Osteoblast (primary cell): ENCODE results near the gene ZXDC. TPM values are rescaled to one million over a fixed set of nuclear protein-coding genes. Genes with fewer than 3 reads are reported as not detected.

Experiments used
- DNase-seq: peaks from one replicate; pipeline ENCODE4 v3.0.0; 2011; ENCODE audit warnings: low spot score, mixed read lengths; ENCODE audit not compliant: insufficient read length; ENCODE audit errors: missing footprints
- H2AFZ ChIP-seq: 2 replicates; pipeline ENCODE4 v1.6.0; 2011; ENCODE audit warnings: mild to moderate bottlenecking, low read length
- H3K27ac ChIP-seq: 2 replicates; pipeline ENCODE4 v1.5.1; 2011; ENCODE audit warnings: mild to moderate bottlenecking, low read depth, low read length, moderate library complexity
- H3K27me3 ChIP-seq: 2 replicates; pipeline ENCODE4 v1.6.0; 2012; ENCODE audit warnings: mild to moderate bottlenecking, control low read depth, inconsistent platforms, low read length, moderate library complexity; ENCODE audit not compliant: insufficient read depth
- H3K36me3 ChIP-seq: 2 replicates; pipeline ENCODE4 v1.5.1; 2011; ENCODE audit warnings: mild to moderate bottlenecking, low read length, control low read depth, moderate library complexity; ENCODE audit not compliant: insufficient read depth
- H3K4me1 ChIP-seq: 2 replicates; pipeline ENCODE4 v1.5.1; 2011; ENCODE audit warnings: mild to moderate bottlenecking, low read length, control low read depth, moderate library complexity; ENCODE audit not compliant: insufficient read depth
- H3K4me2 ChIP-seq: 2 replicates; pipeline ENCODE4 v1.6.0; 2011; ENCODE audit warnings: mild to moderate bottlenecking, low read length; ENCODE audit not compliant: insufficient read depth
- H3K4me3 ChIP-seq: fragments of 200-600 bp; sonication (generic); 3 replicates; pipeline ENCODE4 v1.5.1; 2012; ENCODE audit warnings: mild to moderate bottlenecking, low read length, inconsistent platforms; ENCODE audit not compliant: insufficient read depth
- H3K79me2 ChIP-seq: 2 replicates; pipeline ENCODE4 v1.6.0; 2012; ENCODE audit warnings: mild to moderate bottlenecking, low read length, control low read depth, inconsistent platforms; ENCODE audit not compliant: insufficient read depth
- H3K9me3 ChIP-seq: 2 replicates; pipeline ENCODE4 v1.5.1; 2011; ENCODE audit warnings: low read depth, low read length, control low read depth
- H4K20me1 ChIP-seq: 2 replicates; pipeline ENCODE4 v1.6.0; 2012; ENCODE audit warnings: mild to moderate bottlenecking, low read length, control low read depth; ENCODE audit not compliant: insufficient read depth
- total RNA-seq: library from RNA; depleted of rRNA; stranded (reverse); fragments of >200 nt; gene quantifications from 2 replicates; pipeline ENCODE4 v1.2.3, GENCODE V29; 2012
- TF ChIP-seq, protein P1 (sequence below): IDR thresholded peaks from 2 replicates; pipeline ENCODE4 v1.5.1; 2011; ENCODE audit warnings: mild to moderate bottlenecking, low read depth, low read length, moderate library complexity; ENCODE audit errors: extremely low read depth

ZXDC gene
- total RNA-seq, 1 donor, result 27.1 TPM

DNA sequence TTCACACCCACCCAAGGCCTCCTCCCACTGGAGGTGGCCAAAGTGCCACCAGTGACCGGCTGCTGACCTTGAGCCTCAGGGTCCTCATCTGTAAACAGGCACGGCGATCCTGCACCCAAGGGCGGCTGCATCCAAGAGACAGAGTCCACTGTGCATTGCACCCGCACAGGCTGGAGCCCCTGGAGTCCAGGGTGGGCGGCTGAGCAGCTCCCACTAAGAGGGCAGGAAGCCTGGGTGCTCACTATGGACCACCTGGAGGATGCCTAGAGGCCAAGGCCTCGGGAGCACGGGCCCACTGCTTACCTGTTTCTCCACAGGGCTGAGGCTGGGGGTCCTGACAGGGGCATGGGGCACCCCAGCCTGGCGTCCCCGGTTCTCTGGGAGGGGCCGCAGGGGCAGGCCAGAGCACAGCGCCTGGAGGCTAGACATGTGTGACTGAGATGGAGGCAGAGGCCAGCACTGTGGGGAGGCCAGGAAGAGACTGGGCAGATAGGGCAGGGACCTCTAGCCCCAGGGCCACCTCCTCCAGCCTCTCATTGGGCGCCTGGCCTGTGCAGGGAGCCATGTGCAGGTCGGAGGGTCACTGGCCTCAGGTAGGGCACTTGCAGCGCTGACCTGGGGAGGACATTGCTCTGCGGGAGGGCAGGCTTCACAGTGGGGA lies 41.7 kb upstream of the ZXDC start, which contains the start of gene UROC1:
UROC1 (minus strand) TSS at position 483 of the 661 bp plus-strand sequence; CDS start at position 429, 54 bp downstream.
- no peaks in the 10 kb centered on the region for H4K20me1 ChIP-seq
- no peaks in the 10 kb centered on the region for H3K79me2 ChIP-seq
- no peaks in the 10 kb centered on the region for H3K4me1 ChIP-seq
- DNase-seq, result peak; percentile 66
- H3K4me2 ChIP-seq, result no peak within 1 kb of the TSS
- no peaks in the 10 kb centered on the region for H3K9me3 ChIP-seq
- no peaks in the 10 kb centered on the region for H3K36me3 ChIP-seq
- H2AFZ ChIP-seq, result no peak within 1 kb of the TSS
- TF ChIP-seq, protein P1, sequence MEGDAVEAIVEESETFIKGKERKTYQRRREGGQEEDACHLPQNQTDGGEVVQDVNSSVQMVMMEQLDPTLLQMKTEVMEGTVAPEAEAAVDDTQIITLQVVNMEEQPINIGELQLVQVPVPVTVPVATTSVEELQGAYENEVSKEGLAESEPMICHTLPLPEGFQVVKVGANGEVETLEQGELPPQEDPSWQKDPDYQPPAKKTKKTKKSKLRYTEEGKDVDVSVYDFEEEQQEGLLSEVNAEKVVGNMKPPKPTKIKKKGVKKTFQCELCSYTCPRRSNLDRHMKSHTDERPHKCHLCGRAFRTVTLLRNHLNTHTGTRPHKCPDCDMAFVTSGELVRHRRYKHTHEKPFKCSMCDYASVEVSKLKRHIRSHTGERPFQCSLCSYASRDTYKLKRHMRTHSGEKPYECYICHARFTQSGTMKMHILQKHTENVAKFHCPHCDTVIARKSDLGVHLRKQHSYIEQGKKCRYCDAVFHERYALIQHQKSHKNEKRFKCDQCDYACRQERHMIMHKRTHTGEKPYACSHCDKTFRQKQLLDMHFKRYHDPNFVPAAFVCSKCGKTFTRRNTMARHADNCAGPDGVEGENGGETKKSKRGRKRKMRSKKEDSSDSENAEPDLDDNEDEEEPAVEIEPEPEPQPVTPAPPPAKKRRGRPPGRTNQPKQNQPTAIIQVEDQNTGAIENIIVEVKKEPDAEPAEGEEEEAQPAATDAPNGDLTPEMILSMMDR, result no peak
- H3K4me3 ChIP-seq, result no peak within 1 kb of the TSS
- H3K27ac ChIP-seq, result no peak within 1 kb of the TSS
- peaks cover 9% of the 10 kb centered on the region for H3K27me3 ChIP-seq

DNA sequence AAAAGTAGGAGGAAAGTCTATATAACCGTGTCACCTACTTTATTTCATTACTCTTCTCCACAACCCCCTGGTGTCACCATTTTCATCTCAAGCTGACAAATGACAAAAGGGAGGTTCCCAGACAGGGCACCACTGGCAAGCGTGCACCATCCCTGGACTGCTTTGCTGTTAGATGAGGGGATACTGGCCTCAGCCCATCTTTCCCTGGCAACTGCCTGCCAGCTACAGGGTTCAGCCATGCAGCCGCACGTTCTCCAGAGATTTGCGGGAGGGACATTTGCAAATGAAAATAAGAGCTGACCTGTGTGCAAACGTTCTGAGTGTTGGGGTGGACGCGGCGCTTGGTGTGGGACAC lies 41.2 kb upstream of the ZXDC start:
- Histone ChIP-seq H3K4me3 (no peak overlapping the region), H2AFZ (no peak overlapping the region), H3K4me1 (no peaks in the 10 kb centered on the region), H3K36me3 (no peaks in the 10 kb centered on the region), H4K20me1 (no peaks in the 10 kb centered on the region), H3K79me2 (no peaks in the 10 kb centered on the region), H3K9me3 (no peaks in the 10 kb centered on the region), H3K27ac (no peak overlapping the region), H3K27me3 (peaks cover 8% of the 10 kb centered on the region), H3K4me2 (no peak overlapping the region)
- peak; percentile 82 for DNase-seq
- TF ChIP-seq, protein P1, result no peak

- Histone ChIP-seq H3K36me3 (no peaks in the 10 kb centered on the region), H3K9me3 (no peaks in the 10 kb centered on the region), H3K27ac (no peak overlapping the region), H3K4me2 (no peak overlapping the region), H4K20me1 (no peaks in the 10 kb centered on the region), H3K27me3 (peaks cover 8% of the 10 kb centered on the region), H3K79me2 (no peaks in the 10 kb centered on the region), H2AFZ (no peak overlapping the region), H3K4me1 (no peaks in the 10 kb centered on the region), H3K4me3 (no peak overlapping the region)
- DNase-seq, result peak; percentile 65
- TF ChIP-seq, protein P1, result no peak
These were observed 40.7 kb upstream of the ZXDC start for GRCh38 chr3:126516152-126516935.

DNA sequence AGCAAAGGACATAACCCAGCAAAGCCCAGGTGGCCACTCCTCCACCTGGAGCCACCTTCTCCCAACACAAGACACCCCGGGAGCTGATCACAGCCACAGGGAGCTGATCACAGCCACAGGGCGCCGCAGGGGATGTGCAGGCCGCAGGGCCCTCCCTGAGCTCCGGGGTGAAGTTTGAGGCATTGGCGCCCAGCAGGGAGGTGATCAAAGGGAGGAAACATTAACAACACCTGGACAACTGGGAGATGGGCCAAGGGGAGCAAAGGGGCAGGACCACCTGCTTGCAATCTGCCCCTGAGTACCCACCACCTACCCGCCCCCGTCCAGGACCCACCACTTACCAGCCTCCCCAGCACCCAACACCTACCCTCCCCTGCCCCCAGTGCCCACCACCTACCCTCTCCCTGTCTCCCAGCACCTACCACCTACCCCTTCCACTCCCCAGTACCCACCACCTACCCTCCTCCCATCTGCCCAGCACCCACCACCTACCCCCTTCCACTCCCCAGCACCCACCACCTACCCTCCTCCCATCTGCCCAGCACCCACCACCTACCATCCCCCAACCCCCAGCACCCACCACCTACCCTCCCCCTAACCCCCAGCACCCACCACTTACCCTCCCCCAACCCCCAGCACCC lies 39.5 kb upstream of the ZXDC start:
- Histone ChIP-seq H3K4me3 (no peak overlapping the region), H3K9me3 (no peaks in the 10 kb centered on the region), H3K36me3 (no peaks in the 10 kb centered on the region), H4K20me1 (no peaks in the 10 kb centered on the region), H3K27me3 (peaks cover 8% of the 10 kb centered on the region), H3K4me2 (no peak overlapping the region), H3K27ac (no peak overlapping the region), H2AFZ (no peak overlapping the region), H3K79me2 (no peaks in the 10 kb centered on the region), H3K4me1 (no peaks in the 10 kb centered on the region)
- TF ChIP-seq, protein P1, result no peak
- peak; percentile 50 for DNase-seq
